Calu3 (cell line): ENCODE data around the gene SLIT1. TPM values are rescaled to one million over a fixed set of nuclear protein-coding genes. Genes with fewer than 3 reads are reported as not detected.

ENCODE experiments used
- BruUV-seq: library from RNA; stranded (reverse); fragments of 400-500 nt; replicated peaks from 2 replicates; lab custom pipeline; 2021; lab: Mats Ljungman, UMichigan
- CTCF ChIA-PET: fragments of 300-600 bp; sonication (Branson Sonifier 250); formaldehyde crosslinking; loops from one replicate; lab custom pipeline; 2022; ENCODE audit warnings: antibody characterized with exemption; lab: Charles Lee
- DNase-seq: peaks from one replicate; pipeline ENCODE4 v3.0.0; 2022
- H3K27ac Mint-ChIP-seq: one replicate; pipeline ENCODE4 v1.8.0; 2022; ENCODE audit warnings: mixed read lengths; ENCODE audit not compliant: unreplicated experiment
- H3K27me3 Mint-ChIP-seq: one replicate; pipeline ENCODE4 v1.8.0; 2022; ENCODE audit warnings: mixed read lengths; ENCODE audit not compliant: unreplicated experiment
- H3K36me3 Mint-ChIP-seq: one replicate; pipeline ENCODE4 v1.8.0; 2022; ENCODE audit warnings: mild to moderate bottlenecking, moderate library complexity, mixed read lengths; ENCODE audit not compliant: insufficient read depth, unreplicated experiment
- H3K4me1 Mint-ChIP-seq: one replicate; pipeline ENCODE4 v1.8.0; 2022; ENCODE audit warnings: mild to moderate bottlenecking, low read depth, mixed read lengths; ENCODE audit not compliant: unreplicated experiment
- H3K4me3 Mint-ChIP-seq: one replicate; pipeline ENCODE4 v1.8.0; 2022; ENCODE audit warnings: mild to moderate bottlenecking, low read depth, moderate library complexity, mixed read lengths; ENCODE audit not compliant: unreplicated experiment
- H3K9me3 Mint-ChIP-seq: one replicate; pipeline ENCODE4 v1.8.0; 2022; ENCODE audit warnings: low read depth, mixed read lengths; ENCODE audit not compliant: unreplicated experiment
- intact Hi-C: fragments of 100-400 bp; cut with micrococcal nuclease; formaldehyde crosslinking; loops from one replicate; pipeline ENCODE4 v1.10.0; 2022; ENCODE audit not compliant: unreplicated experiment
- total RNA-seq: library from RNA; stranded (reverse); gene quantifications from 2 replicates; pipeline ENCODE4 v1.2.3, GENCODE V29; 2022
- TF ChIP-seq, protein P1 (sequence below): fragments of 200-600 bp; IDR thresholded peaks from one replicate; pipeline ENCODE4 v1.8.0; 2022; ENCODE audit warnings: antibody characterized with exemption; ENCODE audit not compliant: unreplicated experiment

SLIT1 gene
- total RNA-seq, 1 experiment from 2014 or later, result not detected

DNA sequence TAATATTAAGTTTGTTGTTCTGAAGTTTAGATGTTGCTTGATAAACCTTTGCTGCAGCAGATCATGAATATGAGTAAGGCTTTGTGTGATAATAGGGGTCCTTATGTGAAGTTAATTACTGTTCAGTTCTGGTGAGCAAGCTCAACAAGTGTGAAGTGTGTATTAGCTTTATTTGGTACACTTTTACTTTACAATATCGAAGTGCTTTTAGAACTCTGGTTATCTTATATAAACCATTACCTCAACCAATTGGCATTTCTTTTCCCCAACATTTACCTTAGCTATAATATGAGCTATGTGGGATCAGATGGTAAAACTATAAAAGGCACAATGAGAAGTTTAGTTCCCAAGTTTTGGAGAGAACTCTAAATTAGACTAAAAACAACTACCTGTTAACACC lies 226.0 kb downstream of the SLIT1 start:
- no peaks in the 10 kb centered on the region for H3K4me1 Mint-ChIP-seq
- H3K36me3 Mint-ChIP-seq, result peaks cover 16% of the 10 kb centered on the region
- no peak overlapping the region for H3K27ac Mint-ChIP-seq
- TF ChIP-seq, protein P1, sequence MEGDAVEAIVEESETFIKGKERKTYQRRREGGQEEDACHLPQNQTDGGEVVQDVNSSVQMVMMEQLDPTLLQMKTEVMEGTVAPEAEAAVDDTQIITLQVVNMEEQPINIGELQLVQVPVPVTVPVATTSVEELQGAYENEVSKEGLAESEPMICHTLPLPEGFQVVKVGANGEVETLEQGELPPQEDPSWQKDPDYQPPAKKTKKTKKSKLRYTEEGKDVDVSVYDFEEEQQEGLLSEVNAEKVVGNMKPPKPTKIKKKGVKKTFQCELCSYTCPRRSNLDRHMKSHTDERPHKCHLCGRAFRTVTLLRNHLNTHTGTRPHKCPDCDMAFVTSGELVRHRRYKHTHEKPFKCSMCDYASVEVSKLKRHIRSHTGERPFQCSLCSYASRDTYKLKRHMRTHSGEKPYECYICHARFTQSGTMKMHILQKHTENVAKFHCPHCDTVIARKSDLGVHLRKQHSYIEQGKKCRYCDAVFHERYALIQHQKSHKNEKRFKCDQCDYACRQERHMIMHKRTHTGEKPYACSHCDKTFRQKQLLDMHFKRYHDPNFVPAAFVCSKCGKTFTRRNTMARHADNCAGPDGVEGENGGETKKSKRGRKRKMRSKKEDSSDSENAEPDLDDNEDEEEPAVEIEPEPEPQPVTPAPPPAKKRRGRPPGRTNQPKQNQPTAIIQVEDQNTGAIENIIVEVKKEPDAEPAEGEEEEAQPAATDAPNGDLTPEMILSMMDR, result no peak
- no peaks in the 10 kb centered on the region for H3K27me3 Mint-ChIP-seq
- CTCF ChIA-PET, result no interaction called here
- no TSS peak for BruUV-seq
- H3K9me3 Mint-ChIP-seq, result no peaks in the 10 kb centered on the region
- intact Hi-C loops, result no loop called here
- no peak for DNase-seq
- no peak overlapping the region for H3K4me3 Mint-ChIP-seq

DNA sequence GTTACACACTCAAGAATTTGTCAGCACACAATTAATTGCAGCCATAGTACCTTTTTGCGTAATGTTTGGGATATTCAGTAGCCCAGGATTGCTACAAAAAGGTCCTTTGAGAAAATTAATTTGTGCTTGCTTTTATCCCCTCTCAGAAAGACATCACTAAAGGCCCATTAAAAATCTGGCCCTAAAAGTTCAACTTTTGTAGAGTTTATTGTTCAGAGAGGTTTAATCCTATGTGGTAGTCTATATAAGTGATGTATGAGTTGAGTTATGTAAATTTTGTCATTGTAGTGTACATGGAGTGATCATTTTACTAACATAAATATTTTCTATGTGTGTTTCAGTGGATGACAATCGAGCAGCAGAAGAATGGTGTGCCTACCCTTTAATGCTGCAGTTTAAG lies 227.7 kb downstream of the SLIT1 start:
- no peak overlapping the region for H3K4me3 Mint-ChIP-seq
- CTCF ChIA-PET, result no interaction called here
- TF ChIP-seq, protein P1, result no peak
- H3K36me3 Mint-ChIP-seq, result peaks cover 16% of the 10 kb centered on the region
- no peaks in the 10 kb centered on the region for H3K4me1 Mint-ChIP-seq
- no peaks in the 10 kb centered on the region for H3K27me3 Mint-ChIP-seq
- H3K9me3 Mint-ChIP-seq, result no peaks in the 10 kb centered on the region
- H3K27ac Mint-ChIP-seq, result no peak overlapping the region
- no peak for DNase-seq
- intact Hi-C loops, result no loop called here
- no TSS peak for BruUV-seq

DNA sequence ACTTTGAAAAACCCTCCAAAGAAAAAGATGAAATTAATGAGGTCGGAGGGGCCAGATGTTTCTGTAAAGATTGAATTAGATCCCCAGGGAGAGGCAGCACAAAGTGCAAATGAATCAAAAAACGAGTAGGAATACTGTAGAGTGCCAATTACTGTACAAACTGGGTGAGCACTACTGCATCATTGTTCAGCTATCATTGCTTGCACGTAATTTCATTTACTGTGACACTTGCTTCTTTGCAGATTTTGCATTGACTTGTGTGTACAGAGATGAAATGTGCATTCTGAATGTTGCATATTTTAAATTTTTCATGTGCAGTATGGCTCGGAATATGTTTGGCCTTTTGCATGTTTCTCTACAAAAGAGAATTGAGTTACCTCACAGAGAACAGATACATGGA lies 230.0 kb downstream of the SLIT1 start:
- H3K27ac Mint-ChIP-seq, result no peak overlapping the region

DNA sequence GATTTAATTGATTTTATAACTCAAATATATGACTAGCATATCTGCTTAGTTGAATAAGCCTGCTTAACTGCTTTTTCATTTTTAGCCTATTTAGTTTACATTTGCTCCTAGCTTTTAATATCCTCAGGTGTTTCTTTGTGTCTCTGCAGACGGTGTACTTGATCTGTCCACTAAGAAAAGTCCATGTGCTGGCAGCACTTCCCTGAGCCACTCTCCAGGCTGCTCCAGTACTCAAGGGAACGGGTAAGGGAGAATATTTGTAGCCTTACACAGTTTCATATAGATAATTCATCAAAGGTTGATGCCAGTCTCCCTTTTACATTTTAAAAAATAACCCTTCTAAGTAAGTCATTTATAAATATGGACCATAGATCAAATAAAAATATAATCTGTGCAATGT lies 233.8 kb downstream of the SLIT1 start:
- CTCF ChIA-PET, result no interaction called here
- H3K36me3 Mint-ChIP-seq, result peaks cover 21% of the 10 kb centered on the region

More for the DNA sequence above, 230.0 kb downstream of the SLIT1 start:
- H3K4me3 Mint-ChIP-seq, result no peak overlapping the region
- peaks cover 25% of the 10 kb centered on the region for H3K36me3 Mint-ChIP-seq
- DNase-seq, result no peak
- no TSS peak for BruUV-seq
- no peaks in the 10 kb centered on the region for H3K9me3 Mint-ChIP-seq
- H3K4me1 Mint-ChIP-seq, result no peaks in the 10 kb centered on the region
- TF ChIP-seq, protein P1, result no peak
- intact Hi-C loops, result no loop called here
- no peaks in the 10 kb centered on the region for H3K27me3 Mint-ChIP-seq
- CTCF ChIA-PET, result no interaction called here

More for the DNA sequence above, 233.8 kb downstream of the SLIT1 start:
- DNase-seq, result no peak
- Mint-ChIP-seq H3K9me3 (no peaks in the 10 kb centered on the region), H3K27me3 (no peaks in the 10 kb centered on the region), H3K4me3 (no peak overlapping the region), H3K27ac (no peak overlapping the region), H3K4me1 (no peaks in the 10 kb centered on the region)
- TF ChIP-seq, protein P1, result no peak
- no TSS peak for BruUV-seq
- intact Hi-C loops, result no loop called here
